Measurements from ENCODE around the gene CD7. TPM values are rescaled to one million over a fixed set of nuclear protein-coding genes. Genes with fewer than 3 reads are reported as not detected.

The CD7 gene
- total and polyA plus RNA-seq, 9 of the 15 experiments (the other 6 are each of a cell fraction or from before 2014, with no cell fraction given): 0.21 to 0.35 TPM; not detected in 7

GRCh38 chr17:82345151-82345976 lies 28.0 kb upstream of the CD7 start (continued):
- TF ChIP-seq BRCA1 (IDR thresholded peaks at IDR 0.05): no peak
- TF ChIP-seq BRCA1 (CRISPR knock-in tag; IDR thresholded peaks at IDR 0.05): no peak
- TF ChIP-seq BCL6 (CRISPR knock-in tag; IDR thresholded peaks at IDR 0.05): no peak
- TF ChIP-seq TARDBP (IDR thresholded peaks at IDR 0.05): peak; percentile 89
- no peak for TF ChIP-seq EGR1 (conservative IDR thresholded peaks at IDR 0.05)
- peak; percentile 37; the same call in 1 of the 2 replicates for TF ChIP-seq ZNF24 (IDR thresholded peaks at IDR 0.05)
- TF ChIP-seq CREM (IDR thresholded peaks at IDR 0.05; ENCODE audit: low read depth): peak; percentile 94
- no peak for TF ChIP-seq GABPB1 (CRISPR knock-in tag; IDR thresholded peaks at IDR 0.05)
- TF ChIP-seq RCOR1 (IDR thresholded peaks at IDR 0.05; ENCODE audit: borderline replicate concordance in 1 of 2, low read depth in 2 of 2, low read length in 2 of 2): peak in 1 of 2 experiments; percentile 84; a peak in 3 of 4 replicates
- no peak for TF ChIP-seq SMARCB1 (IDR thresholded peaks at IDR 0.05; ENCODE audit: insufficient read length, low read depth)
- TF ChIP-seq ETV5 (CRISPR knock-in tag; IDR thresholded peaks at IDR 0.05; ENCODE audit: low read depth): peak; percentile 60; the same call in 1 of the 2 replicates
- no peak for TF ChIP-seq SMAD2 (IDR thresholded peaks at IDR 0.05; ENCODE audit: low read depth, low read length)
- TF ChIP-seq MXI1 (IDR thresholded peaks at IDR 0.05; ENCODE audit: low read depth, low read length): no peak
- TF ChIP-seq NR3C1 (CRISPR knock-in tag; IDR thresholded peaks at IDR 0.05): no peak
- TF ChIP-seq ZNF764 (CRISPR knock-in tag; IDR thresholded peaks at IDR 0.05; ENCODE audit: low read depth): no peak
- 0 out of 2 replicates have a peak, but pooled peaks have one; percentile 17 for TF ChIP-seq ZNF830 (CRISPR knock-in tag; IDR thresholded peaks at IDR 0.05)
- no peak for TF ChIP-seq SNIP1 (IDR thresholded peaks at IDR 0.05; ENCODE audit: low read depth)
- no peak for TF ChIP-seq HMG20A (CRISPR knock-in tag; conservative IDR thresholded peaks at IDR 0.05)
- TF ChIP-seq SETDB1 (IDR thresholded peaks at IDR 0.05; ENCODE audit: low read length): no peak
- TF ChIP-seq ZNF282 (CRISPR knock-in tag; IDR thresholded peaks at IDR 0.05): no peak
- TF ChIP-seq ZNF3 (CRISPR knock-in tag; IDR thresholded peaks at IDR 0.05): no peak
- no peak for TF ChIP-seq NCOA6 (IDR thresholded peaks at IDR 0.05)
- no peak for TF ChIP-seq BRF2 (IDR thresholded peaks at IDR 0.05; ENCODE audit: borderline replicate concordance, insufficient read depth, insufficient read length)
- TF ChIP-seq ZNF41 (CRISPR knock-in tag; conservative IDR thresholded peaks at IDR 0.05): peak; percentile 50; the same call in 1 of the 2 replicates
- TF ChIP-seq GATAD2B (IDR thresholded peaks at IDR 0.05; ENCODE audit: borderline replicate concordance): peak; percentile 97; the same call in 1 of the 2 replicates
- TF ChIP-seq HNRNPL (IDR thresholded peaks at IDR 0.05; ENCODE audit: low read depth, low read length): no peak
- TF ChIP-seq YBX1 (IDR thresholded peaks at IDR 0.05): no peak
- no peak for TF ChIP-seq SUPT5H (IDR thresholded peaks at IDR 0.05)
- TF ChIP-seq, protein P1, sequence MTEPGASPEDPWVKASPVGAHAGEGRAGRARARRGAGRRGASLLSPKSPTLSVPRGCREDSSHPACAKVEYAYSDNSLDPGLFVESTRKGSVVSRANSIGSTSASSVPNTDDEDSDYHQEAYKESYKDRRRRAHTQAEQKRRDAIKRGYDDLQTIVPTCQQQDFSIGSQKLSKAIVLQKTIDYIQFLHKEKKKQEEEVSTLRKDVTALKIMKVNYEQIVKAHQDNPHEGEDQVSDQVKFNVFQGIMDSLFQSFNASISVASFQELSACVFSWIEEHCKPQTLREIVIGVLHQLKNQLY (CRISPR knock-in tag; conservative IDR thresholded peaks at IDR 0.05): peak in 1 of 2 experiments; percentile 68; a peak in 1 of 4 replicates
- TF ChIP-seq SIN3A (IDR thresholded peaks at IDR 0.05; ENCODE audit: borderline replicate concordance in 2 of 2, control insufficient read depth in 1 of 2, low read depth in 2 of 2, low read length in 2 of 2): peak in 1 of 2 experiments; percentile 51; a peak in 1 of 4 replicates

Data from K562 (cell line).